Thymus (tissue), 11 donors: ENCODE data around the gene LSM3. TPM values are rescaled to one million over a fixed set of nuclear protein-coding genes. Genes with fewer than 3 reads are reported as not detected.

Experiments
- DNase-seq, 9 donors: peaks; one replicate each; pipeline ENCODE4 v3.0.0-alpha.2; 2013; ENCODE audit warnings: low spot score in 9 of 9, low read depth in 6 of 9, missing footprints in 1 of 9
- H3K27ac ChIP-seq, 2 donors: one replicate each; pipeline ENCODE4 v1.5.1; 2013; ENCODE audit warnings: control low read depth in 1 of 2, low read depth in 1 of 2, low read length in 1 of 2, mild to moderate bottlenecking in 1 of 2, moderate library complexity in 1 of 2
- H3K27me3 ChIP-seq, 2 donors: one replicate each; pipeline ENCODE4 v1.5.1; 2013; ENCODE audit warnings: low read length in 1 of 2; ENCODE audit not compliant: control insufficient read depth in 2 of 2, insufficient read depth in 1 of 2
- H3K36me3 ChIP-seq, 2 donors: one replicate each; pipeline ENCODE4 v1.5.1; 2013; ENCODE audit warnings: low read length in 1 of 2, mild to moderate bottlenecking in 1 of 2, moderate library complexity in 1 of 2; ENCODE audit not compliant: control insufficient read depth in 2 of 2, insufficient read depth in 2 of 2
- H3K4me1 ChIP-seq, 2 donors: one replicate each; pipeline ENCODE4 v1.5.1; 2013; ENCODE audit warnings: low read length in 2 of 2; ENCODE audit not compliant: control insufficient read depth in 2 of 2, insufficient read depth in 2 of 2
- H3K4me3 ChIP-seq, 2 donors: one replicate each; pipeline ENCODE4 v1.5.1; 2013; ENCODE audit warnings: low read length in 2 of 2, control low read depth in 1 of 2, mild to moderate bottlenecking in 1 of 2
- H3K9me3 ChIP-seq, 2 donors: one replicate each; pipeline ENCODE4 v1.5.1; 2013; ENCODE audit warnings: low read length in 1 of 2, mild to moderate bottlenecking in 1 of 2; ENCODE audit not compliant: control insufficient read depth in 2 of 2, insufficient read depth in 1 of 2
- WGBS: extraction: QIAGEN DNeasy Blood & Tissue Kit; methylation state at CpG from one replicate; pipeline ENCODE4 v1.1.7; 2013; 5-methylcytosine and 5-hydroxymethylcytosine counted together
- polyA plus RNA-seq: library from polyadenylated mRNA; stranded (reverse); fragments of 200-250 nt; gene quantifications from one replicate; pipeline ENCODE4 v1.2.3, GENCODE V29; 2013
- total RNA-seq: library from RNA; stranded (reverse); fragments of 120-200 nt; gene quantifications from one replicate; pipeline ENCODE4 v1.2.4, GENCODE V29; 2013
- donor health status: healthy.

The LSM3 gene
- total and polyA plus RNA-seq, 2 donors, result 18.3 to 20.9 TPM

- Histone ChIP-seq H3K27ac (no peak overlapping the region), H3K36me3 (peaks cover 84 to 86% of the 10 kb centered on the region in 2 donors), H3K9me3 (no peaks in the 10 kb centered on the region), H3K4me1 (no peaks in the 10 kb centered on the region), H3K4me3 (no peak overlapping the region), H3K27me3 (no peaks in the 10 kb centered on the region)
- DNase-seq, result no peak
- WGBS, result 97% methylated on average over 10 of the region's 10 CpGs
These were observed 45.3 kb upstream of the LSM3 start for GRCh38 chr3:14133188-14133800.

GRCh38 chr3:14133876-14134275 is 44.7 kb upstream of the LSM3 start:
- WGBS, result over 99% methylated on average over 5 of the region's 5 CpGs
- no peak for DNase-seq
- Histone ChIP-seq H3K9me3 (no peaks in the 10 kb centered on the region), H3K36me3 (peaks cover 80 to 83% of the 10 kb centered on the region in 2 donors), H3K27me3 (no peaks in the 10 kb centered on the region), H3K4me3 (no peak overlapping the region), H3K27ac (no peak overlapping the region), H3K4me1 (no peaks in the 10 kb centered on the region)

DNA sequence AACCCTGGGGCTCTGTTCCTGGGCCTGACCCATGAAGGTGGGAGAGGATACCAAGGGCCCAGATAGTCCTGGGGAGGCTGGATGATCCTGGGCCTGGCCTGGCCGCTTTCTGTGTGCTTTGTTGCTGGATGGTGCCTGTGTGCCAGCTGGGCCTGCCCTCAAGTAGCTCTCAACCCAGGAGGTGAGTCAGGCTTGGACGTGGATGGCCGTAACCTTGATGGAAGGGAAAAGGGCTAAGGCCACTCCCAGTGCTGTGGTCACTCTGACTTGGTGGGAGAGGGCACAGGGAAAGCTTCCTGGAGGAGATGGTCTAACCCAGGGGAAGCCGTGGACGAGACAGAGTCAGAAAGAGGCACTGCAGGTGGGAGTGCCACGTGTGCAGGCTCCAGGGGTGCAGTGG is 44.3 kb upstream of the LSM3 start:
- 97% methylated on average over 6 of the region's 6 CpGs for WGBS
- DNase-seq, result no peak
- Histone ChIP-seq H3K27me3 (no peaks in the 10 kb centered on the region), H3K36me3 (peaks cover 83 to 84% of the 10 kb centered on the region in 2 donors), H3K9me3 (no peaks in the 10 kb centered on the region), H3K27ac (no peak overlapping the region), H3K4me1 (no peaks in the 10 kb centered on the region), H3K4me3 (no peak overlapping the region)

DNA sequence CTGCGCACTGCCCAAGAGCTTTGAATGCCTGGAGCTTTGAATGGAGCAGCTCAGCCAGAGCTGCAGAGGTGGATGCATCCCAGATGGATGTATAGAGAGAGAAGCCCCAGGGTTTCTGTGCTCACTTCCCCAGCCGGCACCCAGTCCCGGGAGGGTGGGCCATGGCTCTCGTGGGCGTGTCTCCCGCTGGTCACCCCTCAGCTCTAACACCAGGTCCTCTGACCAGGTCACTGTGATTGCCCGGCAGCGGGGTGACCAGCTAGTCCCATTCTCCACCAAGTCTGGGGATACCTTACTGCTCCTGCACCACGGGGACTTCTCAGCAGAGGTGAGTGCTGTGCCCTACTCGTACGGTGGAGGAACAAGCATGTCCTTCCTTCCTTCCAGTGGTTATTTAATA is 43.0 kb upstream of the LSM3 start:
- no peak for DNase-seq
- no peaks in the 10 kb centered on the region for H3K27me3 ChIP-seq
- H3K4me1 ChIP-seq, result no peaks in the 10 kb centered on the region
- 97% methylated on average over 11 of the region's 11 CpGs for WGBS
- H3K4me3 ChIP-seq, result no peak overlapping the region
- H3K9me3 ChIP-seq, result no peaks in the 10 kb centered on the region
- no peak overlapping the region for H3K27ac ChIP-seq
- peaks cover 80 to 85% of the 10 kb centered on the region in 2 donors for H3K36me3 ChIP-seq

DNA sequence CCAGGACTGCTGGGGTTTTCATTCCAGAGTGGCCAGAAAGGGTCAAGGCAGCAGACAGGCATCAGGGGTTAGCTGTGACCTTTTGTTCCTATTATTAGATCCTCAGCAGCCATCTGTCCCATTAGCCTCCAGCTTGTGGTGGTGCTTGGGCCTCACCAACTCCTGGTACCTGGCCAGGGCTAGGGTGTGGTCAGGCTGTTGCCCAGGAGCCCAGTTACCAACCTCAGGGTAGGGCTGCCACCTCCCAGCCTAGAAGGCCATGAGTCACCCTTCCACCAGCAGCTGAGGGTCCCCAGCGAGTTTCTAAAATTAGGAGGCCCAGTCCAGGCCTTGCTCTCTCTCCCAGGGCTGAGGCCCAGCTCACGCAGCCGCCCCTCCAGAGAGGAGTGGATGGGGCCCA is 41.6 kb upstream of the LSM3 start:
- H3K9me3 ChIP-seq, result no peaks in the 10 kb centered on the region
- H3K27ac ChIP-seq, result no peak overlapping the region
- H3K36me3 ChIP-seq, result peaks cover 80 to 81% of the 10 kb centered on the region in 2 donors
- H3K4me1 ChIP-seq, result peaks cover 0 to 3% of the 10 kb centered on the region in 2 donors
- DNase-seq, result no peak
- WGBS, result 97% methylated on average over 3 of the region's 3 CpGs
- no peaks in the 10 kb centered on the region for H3K27me3 ChIP-seq
- no peak overlapping the region for H3K4me3 ChIP-seq

DNA sequence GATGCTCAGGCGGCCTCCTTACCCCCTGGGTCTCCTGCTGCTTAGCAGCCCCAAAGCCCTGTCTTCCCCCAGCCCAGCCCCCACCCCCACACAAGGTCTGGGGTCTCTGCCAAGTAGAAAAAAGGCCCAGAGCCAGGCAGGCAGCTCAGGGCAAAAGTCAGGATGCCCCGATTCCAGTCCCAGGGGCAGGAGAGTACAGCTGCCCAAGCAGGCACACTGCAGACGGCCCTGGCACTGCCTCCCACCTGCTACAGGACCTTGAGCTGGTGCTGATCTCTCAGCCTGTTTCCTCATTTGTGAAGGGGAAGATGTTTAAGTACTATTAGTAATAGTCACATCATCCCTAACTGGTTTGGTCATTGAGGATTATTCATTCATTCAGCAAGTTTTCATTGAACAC is 41.2 kb upstream of the LSM3 start:
- DNase-seq, result no peak
- Histone ChIP-seq H3K27ac (no peak overlapping the region), H3K36me3 (peaks cover 75 to 76% of the 10 kb centered on the region in 2 donors), H3K27me3 (no peaks in the 10 kb centered on the region), H3K4me3 (no peak overlapping the region), H3K4me1 (peaks cover 0 to 3% of the 10 kb centered on the region in 2 donors), H3K9me3 (no peaks in the 10 kb centered on the region)
- WGBS, result 97% methylated on average over 3 of the region's 3 CpGs

DNA sequence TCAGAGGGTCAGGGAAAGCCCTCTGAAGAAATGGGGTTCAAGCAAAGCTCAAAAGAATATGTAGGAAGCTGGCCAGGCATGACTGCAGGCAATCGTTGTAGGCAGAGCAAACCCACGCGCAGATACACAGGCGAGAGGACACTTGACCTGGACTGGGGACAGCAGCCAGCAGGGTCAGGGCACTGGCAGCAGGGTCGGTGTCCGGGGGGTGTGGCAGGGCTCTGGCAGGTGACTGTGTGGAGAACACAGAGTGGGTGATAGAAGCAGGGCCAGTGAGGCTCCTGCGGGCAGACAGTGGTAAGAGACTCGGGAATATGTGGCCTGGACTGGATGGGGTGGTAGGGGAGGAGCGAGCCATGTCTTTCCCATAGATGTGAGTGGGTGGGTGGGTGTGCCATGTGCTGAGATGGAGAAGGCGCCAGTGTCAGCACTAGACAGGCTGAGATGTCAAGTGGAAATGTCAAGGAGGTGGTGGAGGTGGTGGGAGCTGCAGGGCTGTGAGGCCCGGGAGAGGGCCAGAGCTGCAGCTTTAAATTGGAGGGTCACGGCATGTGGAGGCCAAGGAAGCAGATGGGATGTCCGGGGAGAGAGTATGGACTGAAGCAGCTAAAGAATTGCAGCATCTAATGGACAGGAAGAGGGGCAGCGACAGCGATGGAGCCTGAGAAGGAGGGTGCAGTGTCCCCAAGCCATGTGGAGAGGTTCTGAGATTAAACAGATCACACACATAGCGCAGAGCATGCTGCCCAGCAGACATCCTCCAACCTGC is 40.3 kb upstream of the LSM3 start:
- no peak for DNase-seq

GRCh38 chr3:14138878-14139655 is 39.5 kb upstream of the LSM3 start:
- Histone ChIP-seq H3K4me3 (no peak overlapping the region), H3K36me3 (peaks cover 59 to 63% of the 10 kb centered on the region in 2 donors), H3K27ac (no peak overlapping the region), H3K9me3 (no peaks in the 10 kb centered on the region), H3K4me1 (peaks cover 0 to 10% of the 10 kb centered on the region in 2 donors), H3K27me3 (no peaks in the 10 kb centered on the region)
- WGBS, result 95% methylated on average over 14 of the region's 14 CpGs
- DNase-seq, result no peak

More for the DNA sequence above, 40.3 kb upstream of the LSM3 start:
- 98% methylated on average over 16 of the region's 16 CpGs for WGBS
- H3K4me3 ChIP-seq, result no peak overlapping the region
- no peak overlapping the region for H3K27ac ChIP-seq
- peaks cover 0 to 6% of the 10 kb centered on the region in 2 donors for H3K4me1 ChIP-seq
- H3K27me3 ChIP-seq, result no peaks in the 10 kb centered on the region
- H3K9me3 ChIP-seq, result no peaks in the 10 kb centered on the region
- peaks cover 67 to 68% of the 10 kb centered on the region in 2 donors for H3K36me3 ChIP-seq

- DNase-seq, result no peak
These were observed 38.8 kb upstream of the LSM3 start for GRCh38 chr3:14139771-14140170.

More at GRCh38 chr3:14139771-14140170, 38.8 kb upstream of the LSM3 start:
- Histone ChIP-seq H3K36me3 (peaks cover 52 to 59% of the 10 kb centered on the region in 2 donors), H3K27me3 (no peaks in the 10 kb centered on the region), H3K4me3 (no peak overlapping the region), H3K9me3 (no peaks in the 10 kb centered on the region), H3K4me1 (peaks cover 0 to 15% of the 10 kb centered on the region in 2 donors), H3K27ac (no peak overlapping the region)
- 97% methylated on average over 5 of the region's 5 CpGs for WGBS
